ENCODE measurements around the gene CABP7. TPM values are rescaled to one million over a fixed set of nuclear protein-coding genes. Genes with fewer than 3 reads are reported as not detected.

Gene CABP7
- total RNA-seq, 1 donor from 2014 or later = not detected

DNA sequence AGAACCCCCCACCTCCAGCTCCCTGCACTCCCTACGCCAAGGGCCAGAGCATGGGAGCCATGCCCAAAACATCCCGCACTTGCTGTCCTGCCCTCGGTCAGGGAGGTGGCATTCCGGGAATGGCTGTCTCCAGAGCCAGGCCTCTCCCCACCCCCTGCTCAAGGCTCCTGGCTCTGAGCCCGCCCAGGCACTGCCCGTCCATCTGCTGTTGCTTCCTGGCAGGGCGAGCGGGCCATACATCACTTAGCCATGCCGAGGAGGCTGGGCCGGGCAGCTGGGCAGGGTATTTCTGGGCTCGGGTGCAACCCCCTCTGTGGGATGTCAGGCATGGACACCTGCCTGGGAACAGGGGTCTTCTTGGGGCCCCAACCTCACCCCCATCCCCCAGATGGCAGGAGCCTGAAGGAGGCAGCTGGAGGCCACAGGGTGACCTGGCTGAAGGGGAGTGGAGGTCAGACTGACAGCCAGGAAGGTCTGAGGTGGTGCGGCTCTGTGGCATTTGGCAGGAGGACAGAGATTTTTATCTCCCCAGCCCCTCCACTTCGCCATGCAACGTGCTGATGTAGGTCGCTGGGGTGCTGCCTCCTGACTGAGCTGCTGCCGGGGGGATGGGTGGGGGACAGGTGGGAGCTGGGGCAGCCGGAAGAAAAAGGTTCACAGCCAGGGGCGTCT lies 8.7 kb upstream of the CABP7 start:
- peaks cover 3 to 30% (median 15%) of the 10 kb centered on the region in 3 donors for H3K27me3 ChIP-seq (ENCODE audit: control insufficient read depth in 3 of 3, insufficient read depth in 3 of 3, low read length in 3 of 3)
- H3K4me1 ChIP-seq (ENCODE audit: control insufficient read depth in 3 of 3, insufficient read depth in 3 of 3, low read length in 3 of 3) = peaks cover 7 to 16% (median 9%) of the 10 kb centered on the region in 3 donors
- no peak overlapping the region for H3K27ac ChIP-seq (ENCODE audit: low read depth, low read length)
- H3K9ac ChIP-seq (ENCODE audit: low read depth in 1 of 3, low read length in 3 of 3) = no peak overlapping the region
- H3K36me3 ChIP-seq (ENCODE audit: control insufficient read depth in 3 of 3, insufficient read depth in 3 of 3, low read length in 3 of 3) = no peaks in the 10 kb centered on the region
- H3K9me3 ChIP-seq (ENCODE audit: control insufficient read depth in 3 of 3, low read length in 3 of 3) = no peaks in the 10 kb centered on the region
- no peak overlapping the region for H3K4me3 ChIP-seq (ENCODE audit: low read length in 3 of 3)

DNA sequence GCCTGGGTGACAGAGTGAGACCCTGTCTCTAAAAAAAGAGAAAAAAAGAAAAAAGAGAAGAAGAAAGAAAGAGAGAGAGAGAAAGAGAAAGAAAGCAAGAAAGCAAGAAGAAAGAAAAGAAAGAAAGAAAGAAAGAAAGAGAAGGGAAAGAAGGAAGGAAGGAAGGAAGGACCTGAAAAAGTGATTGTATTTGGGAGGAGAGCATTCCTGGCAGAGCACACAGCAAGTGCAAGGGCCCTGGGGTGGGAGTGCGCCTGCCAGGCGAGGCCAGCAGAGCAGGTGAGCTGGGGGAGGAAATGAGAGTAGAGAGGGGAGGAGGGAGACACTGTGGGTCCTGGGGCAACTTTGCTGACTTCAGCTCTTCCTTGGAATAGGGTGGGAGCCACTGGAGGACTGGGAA lies 7.7 kb upstream of the CABP7 start:
- Histone ChIP-seq H3K27me3 (ENCODE audit: control insufficient read depth in 3 of 3, insufficient read depth in 3 of 3, low read length in 3 of 3) (peaks cover 3 to 31% (median 19%) of the 10 kb centered on the region in 3 donors), H3K36me3 (ENCODE audit: control insufficient read depth in 3 of 3, insufficient read depth in 3 of 3, low read length in 3 of 3) (no peaks in the 10 kb centered on the region), H3K4me3 (ENCODE audit: low read length in 3 of 3) (no peak overlapping the region), H3K9me3 (ENCODE audit: control insufficient read depth in 3 of 3, low read length in 3 of 3) (no peaks in the 10 kb centered on the region), H3K9ac (ENCODE audit: low read depth in 1 of 3, low read length in 3 of 3) (no peak overlapping the region), H3K27ac (ENCODE audit: low read depth, low read length) (no peak overlapping the region), H3K4me1 (ENCODE audit: control insufficient read depth in 3 of 3, insufficient read depth in 3 of 3, low read length in 3 of 3) (peaks cover 7 to 16% (median 9%) of the 10 kb centered on the region in 3 donors)

DNA sequence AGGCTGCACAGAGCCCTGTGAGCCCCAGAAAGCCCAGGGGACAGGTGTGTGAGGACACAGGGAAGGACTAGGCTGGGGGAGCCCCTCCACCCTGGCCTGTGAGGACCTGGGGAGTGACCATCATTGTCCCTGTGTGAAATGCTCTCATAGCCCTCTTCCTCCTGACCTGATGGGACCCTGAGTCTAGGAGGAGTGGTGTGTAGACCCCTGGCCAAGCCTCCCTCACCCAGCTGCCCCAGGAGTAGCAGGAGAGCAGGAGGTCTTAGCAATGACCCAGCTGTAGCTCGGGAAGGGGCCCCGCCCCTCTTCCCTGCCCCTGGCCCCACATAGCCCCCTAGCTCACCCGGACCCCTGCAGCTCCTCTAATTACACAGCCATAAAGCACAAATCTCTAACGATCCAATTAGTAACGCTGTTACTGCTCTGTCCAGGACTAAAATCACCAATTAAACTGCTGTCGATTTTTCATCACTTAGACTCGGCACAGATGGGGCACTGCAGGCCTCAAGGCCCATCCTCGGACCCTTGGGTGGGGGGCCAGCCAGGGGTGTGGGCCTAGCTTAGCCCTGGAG lies 6.6 kb upstream of the CABP7 start:
- Histone ChIP-seq H3K27me3 (ENCODE audit: control insufficient read depth in 3 of 3, insufficient read depth in 3 of 3, low read length in 3 of 3) (peaks cover 5 to 34% (median 24%) of the 10 kb centered on the region in 3 donors), H3K27ac (ENCODE audit: low read depth, low read length) (no peak overlapping the region), H3K36me3 (ENCODE audit: control insufficient read depth in 3 of 3, insufficient read depth in 3 of 3, low read length in 3 of 3) (no peaks in the 10 kb centered on the region), H3K9me3 (ENCODE audit: control insufficient read depth in 3 of 3, low read length in 3 of 3) (no peaks in the 10 kb centered on the region), H3K4me3 (ENCODE audit: low read length in 3 of 3) (no peak overlapping the region), H3K9ac (ENCODE audit: low read depth in 1 of 3, low read length in 3 of 3) (no peak overlapping the region), H3K4me1 (ENCODE audit: control insufficient read depth in 3 of 3, insufficient read depth in 3 of 3, low read length in 3 of 3) (peaks cover 7 to 16% (median 9%) of the 10 kb centered on the region in 3 donors)

DNA sequence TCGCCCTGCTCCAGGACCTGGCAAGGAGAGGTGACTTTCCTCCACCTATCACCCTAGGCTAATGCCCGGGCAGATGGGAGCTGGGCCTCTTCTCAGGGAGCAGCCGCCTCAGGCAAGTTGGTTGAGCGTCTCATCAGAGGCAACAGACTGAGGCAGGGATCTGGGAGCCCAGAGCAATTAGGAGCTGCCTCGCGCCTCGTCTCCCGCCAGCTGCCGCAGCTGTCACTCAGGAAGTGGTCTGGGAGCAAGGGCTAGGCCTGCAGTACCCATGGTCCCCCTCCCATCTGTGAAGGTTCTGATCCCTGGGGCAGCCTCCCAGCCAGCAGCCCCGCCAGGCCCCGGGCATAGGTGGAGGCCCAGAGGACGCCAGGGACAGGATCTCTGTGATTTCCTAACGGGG lies 4.6 kb upstream of the CABP7 start:
- Histone ChIP-seq H3K27ac (ENCODE audit: low read depth, low read length) (no peak overlapping the region), H3K27me3 (ENCODE audit: control insufficient read depth in 3 of 3, insufficient read depth in 3 of 3, low read length in 3 of 3) (peaks cover 19 to 44% (median 39%) of the 10 kb centered on the region in 3 donors), H3K36me3 (ENCODE audit: control insufficient read depth in 3 of 3, insufficient read depth in 3 of 3, low read length in 3 of 3) (no peaks in the 10 kb centered on the region), H3K9ac (ENCODE audit: low read depth in 1 of 3, low read length in 3 of 3) (no peak overlapping the region), H3K4me1 (ENCODE audit: control insufficient read depth in 3 of 3, insufficient read depth in 3 of 3, low read length in 3 of 3) (peaks cover 7 to 18% (median 9%) of the 10 kb centered on the region in 3 donors), H3K4me3 (ENCODE audit: low read length in 3 of 3) (no peak overlapping the region), H3K9me3 (ENCODE audit: control insufficient read depth in 3 of 3, low read length in 3 of 3) (no peaks in the 10 kb centered on the region)

DNA sequence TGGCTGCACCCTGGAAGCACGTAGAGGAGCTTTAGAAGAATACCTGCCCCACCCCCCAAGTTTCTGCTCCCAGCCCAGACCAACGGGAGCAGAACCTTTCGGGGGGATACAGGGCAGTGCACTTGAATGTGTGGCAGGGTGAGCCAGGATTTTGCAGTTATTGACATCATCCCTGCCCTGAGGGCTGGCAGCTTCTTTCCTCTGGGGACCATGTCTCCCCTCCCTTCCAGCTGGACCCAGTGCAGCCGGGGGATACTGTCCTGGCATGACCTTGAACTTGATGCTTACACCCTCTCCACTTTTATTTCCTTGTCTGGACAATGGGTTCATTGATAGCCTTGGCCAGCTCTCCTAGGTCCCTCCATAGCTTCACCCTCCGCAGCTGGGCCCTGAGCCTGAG lies 4.1 kb upstream of the CABP7 start:
- no peaks in the 10 kb centered on the region for H3K9me3 ChIP-seq (ENCODE audit: control insufficient read depth in 3 of 3, low read length in 3 of 3)
- no peaks in the 10 kb centered on the region for H3K36me3 ChIP-seq (ENCODE audit: control insufficient read depth in 3 of 3, insufficient read depth in 3 of 3, low read length in 3 of 3)
- H3K4me1 ChIP-seq (ENCODE audit: control insufficient read depth in 3 of 3, insufficient read depth in 3 of 3, low read length in 3 of 3) = peaks cover 4 to 14% (median 6%) of the 10 kb centered on the region in 3 donors
- H3K4me3 ChIP-seq (ENCODE audit: low read length in 3 of 3) = no peak overlapping the region
- H3K27me3 ChIP-seq (ENCODE audit: control insufficient read depth in 3 of 3, insufficient read depth in 3 of 3, low read length in 3 of 3) = peaks cover 20 to 44% (median 41%) of the 10 kb centered on the region in 3 donors
- H3K9ac ChIP-seq (ENCODE audit: low read depth in 1 of 3, low read length in 3 of 3) = no peak overlapping the region
- H3K27ac ChIP-seq (ENCODE audit: low read depth, low read length) = no peak overlapping the region

DNA sequence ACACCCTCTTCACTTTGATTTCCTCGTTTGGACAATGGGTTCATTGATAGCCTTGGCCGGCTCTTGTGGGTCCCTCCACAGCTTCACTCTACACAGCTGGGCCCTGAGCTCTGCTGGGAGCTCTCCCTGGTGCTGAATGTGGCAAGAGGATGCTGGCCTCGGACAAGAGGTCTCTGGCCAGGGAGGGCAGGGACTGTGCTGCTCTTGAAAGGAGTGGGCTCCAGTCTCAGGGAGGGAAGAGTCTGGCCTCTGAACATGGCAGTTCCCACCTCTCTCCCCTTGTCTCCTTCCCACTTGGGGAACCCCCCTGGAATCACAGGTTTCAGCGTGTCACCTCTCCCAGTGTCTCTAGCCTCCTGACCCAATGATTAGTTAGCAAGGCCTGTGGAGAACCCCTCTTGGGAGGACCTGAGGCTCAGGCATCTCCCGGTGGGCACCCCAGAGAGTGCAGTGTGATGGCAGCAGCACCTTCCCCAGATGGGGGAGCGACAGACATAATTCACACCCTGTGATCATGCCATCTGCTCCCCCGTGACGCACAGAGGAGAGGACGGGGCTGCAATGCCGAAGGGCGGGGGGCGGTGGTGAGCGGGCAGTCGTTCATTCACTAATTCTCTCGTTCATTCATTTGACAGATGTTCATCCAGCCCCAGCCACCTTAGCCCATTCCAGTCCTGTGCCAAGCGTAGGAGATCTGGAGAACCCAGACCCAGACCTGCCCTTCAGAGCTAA lies 2.8 kb upstream of the CABP7 start:
- H3K27ac ChIP-seq (ENCODE audit: low read depth, low read length) = no peak overlapping the region
- H3K9me3 ChIP-seq (ENCODE audit: control insufficient read depth in 3 of 3, low read length in 3 of 3) = no peaks in the 10 kb centered on the region
- no peak overlapping the region for H3K9ac ChIP-seq (ENCODE audit: low read depth in 1 of 3, low read length in 3 of 3)
- peaks cover 0 to 4% (median 0%) of the 10 kb centered on the region in 3 donors for H3K4me1 ChIP-seq (ENCODE audit: control insufficient read depth in 3 of 3, insufficient read depth in 3 of 3, low read length in 3 of 3)
- H3K27me3 ChIP-seq (ENCODE audit: control insufficient read depth in 3 of 3, insufficient read depth in 3 of 3, low read length in 3 of 3) = peaks cover 29 to 54% (median 49%) of the 10 kb centered on the region in 3 donors
- H3K4me3 ChIP-seq (ENCODE audit: low read length in 3 of 3) = no peak overlapping the region
- no peaks in the 10 kb centered on the region for H3K36me3 ChIP-seq (ENCODE audit: control insufficient read depth in 3 of 3, insufficient read depth in 3 of 3, low read length in 3 of 3)

DNA sequence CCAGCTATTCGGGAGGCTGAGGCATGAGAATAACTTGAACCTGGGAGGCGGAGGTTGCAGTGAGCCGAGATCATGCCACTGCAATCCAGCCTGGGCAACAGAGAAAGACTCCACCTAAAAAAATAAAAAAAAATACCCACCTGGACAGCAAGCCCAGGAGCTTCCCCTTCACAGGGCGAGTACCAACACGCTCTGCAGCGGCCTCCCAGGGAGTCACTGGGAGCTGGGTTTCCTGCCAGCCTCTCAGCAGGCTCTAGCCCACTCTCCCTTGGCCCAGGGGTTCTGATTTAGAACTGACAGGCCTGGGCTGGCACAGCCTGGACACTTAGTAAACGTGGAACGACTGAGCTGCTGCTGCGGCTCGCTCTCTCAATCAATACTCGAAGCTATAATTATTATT lies 2.0 kb upstream of the CABP7 start:
- H3K27me3 ChIP-seq (ENCODE audit: control insufficient read depth in 3 of 3, insufficient read depth in 3 of 3, low read length in 3 of 3) = peaks cover 26 to 60% (median 55%) of the 10 kb centered on the region in 3 donors
- H3K4me1 ChIP-seq (ENCODE audit: control insufficient read depth in 3 of 3, insufficient read depth in 3 of 3, low read length in 3 of 3) = peaks cover 0 to 4% (median 0%) of the 10 kb centered on the region in 3 donors
- H3K27ac ChIP-seq (ENCODE audit: low read depth, low read length) = no peak overlapping the region

DNA sequence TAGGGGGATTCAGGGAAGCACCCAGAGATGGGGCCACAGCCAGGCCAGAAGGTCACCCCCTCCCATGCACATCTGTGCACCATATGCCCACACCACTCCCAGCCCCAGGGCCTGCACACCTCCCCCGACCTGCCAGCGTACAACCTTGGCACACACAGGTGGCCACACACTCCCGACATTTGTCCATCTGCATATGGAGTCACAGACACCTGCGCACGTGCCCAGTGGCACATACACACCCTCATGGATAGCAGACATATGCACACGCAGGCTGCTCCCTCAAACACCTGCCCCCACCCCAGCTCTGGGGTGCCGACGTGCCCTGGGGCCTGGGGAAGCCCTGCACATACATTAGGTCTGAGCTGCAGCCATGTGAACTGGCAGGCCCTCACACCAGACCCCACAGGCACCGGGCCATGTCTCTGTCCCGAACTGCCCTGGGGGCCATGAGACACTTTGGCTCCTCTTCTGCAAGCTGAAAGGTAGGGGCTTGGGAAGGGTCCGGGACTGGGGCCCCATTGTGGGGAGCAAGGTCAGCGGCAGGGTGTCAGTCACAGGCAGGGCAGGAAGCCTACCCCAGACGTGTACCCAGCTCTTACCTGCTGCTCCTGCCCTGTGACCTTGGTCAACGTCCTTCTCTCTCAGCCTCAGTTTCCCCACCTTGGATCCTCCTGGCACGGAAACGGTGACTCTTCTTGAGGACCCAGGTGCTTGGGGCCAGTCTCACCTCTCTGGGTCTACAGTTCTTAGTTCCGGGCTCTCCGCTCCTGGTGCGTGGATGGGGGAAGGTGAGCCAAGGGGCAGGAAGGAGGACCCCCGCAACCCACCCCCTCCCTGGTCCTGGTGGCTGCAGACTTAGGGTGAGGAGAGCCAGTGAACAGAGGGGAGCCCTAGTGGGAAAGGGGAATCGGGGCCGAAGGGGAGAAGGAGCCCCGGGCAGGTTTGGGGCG lies 579 bp upstream of the CABP7 start:
- Histone ChIP-seq H3K27ac (ENCODE audit: low read depth, low read length) (no peak overlapping the region), H3K9ac (ENCODE audit: low read depth in 1 of 3, low read length in 3 of 3) (no peak overlapping the region), H3K9me3 (ENCODE audit: control insufficient read depth in 3 of 3, low read length in 3 of 3) (no peaks in the 10 kb centered on the region), H3K4me3 (ENCODE audit: low read length in 3 of 3) (no peak overlapping the region), H3K4me1 (ENCODE audit: control insufficient read depth in 3 of 3, insufficient read depth in 3 of 3, low read length in 3 of 3) (peaks cover 0 to 4% (median 0%) of the 10 kb centered on the region in 3 donors), H3K27me3 (ENCODE audit: control insufficient read depth in 3 of 3, insufficient read depth in 3 of 3, low read length in 3 of 3) (peaks cover 26 to 64% (median 49%) of the 10 kb centered on the region in 3 donors), H3K36me3 (ENCODE audit: control insufficient read depth in 3 of 3, insufficient read depth in 3 of 3, low read length in 3 of 3) (no peaks in the 10 kb centered on the region)

More for the DNA sequence above, 2.0 kb upstream of the CABP7 start:
- Histone ChIP-seq H3K4me3 (ENCODE audit: low read length in 3 of 3) (no peak overlapping the region), H3K36me3 (ENCODE audit: control insufficient read depth in 3 of 3, insufficient read depth in 3 of 3, low read length in 3 of 3) (no peaks in the 10 kb centered on the region), H3K9ac (ENCODE audit: low read depth in 1 of 3, low read length in 3 of 3) (no peak overlapping the region), H3K9me3 (ENCODE audit: control insufficient read depth in 3 of 3, low read length in 3 of 3) (no peaks in the 10 kb centered on the region)

DNA sequence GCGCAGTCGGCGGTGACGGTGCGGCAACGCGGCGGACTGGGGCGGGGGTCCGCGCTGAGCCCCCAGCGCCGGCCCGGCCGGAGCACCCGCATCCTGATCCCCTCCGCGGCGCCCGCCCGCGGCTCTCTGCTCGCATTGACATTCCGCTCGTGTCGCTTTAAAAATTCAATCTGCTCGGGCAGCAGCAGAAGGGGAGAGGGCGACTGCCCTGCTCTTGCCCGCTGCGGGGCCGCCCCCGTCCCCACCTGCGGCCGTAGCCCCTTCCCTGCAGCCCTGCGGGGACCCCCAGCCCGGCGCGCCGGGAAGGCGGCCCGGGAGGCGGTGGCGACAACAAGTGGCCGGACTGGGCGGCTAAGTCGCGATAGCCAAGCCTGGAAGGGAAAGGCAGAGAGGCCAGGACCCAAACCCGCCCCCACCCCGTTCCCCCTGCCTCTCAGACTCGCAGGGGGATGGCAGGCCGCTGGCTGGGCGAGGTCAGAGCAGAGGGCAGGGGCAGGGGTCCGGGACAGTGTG lies 1.1 kb downstream of the CABP7 start:
- H3K27ac ChIP-seq (ENCODE audit: low read depth, low read length) = no peak overlapping the region
- H3K9ac ChIP-seq (ENCODE audit: low read depth in 1 of 3, low read length in 3 of 3) = no peak overlapping the region
- no peaks in the 10 kb centered on the region for H3K36me3 ChIP-seq (ENCODE audit: control insufficient read depth in 3 of 3, insufficient read depth in 3 of 3, low read length in 3 of 3)
- peaks cover 0 to 4% (median 0%) of the 10 kb centered on the region in 3 donors for H3K4me1 ChIP-seq (ENCODE audit: control insufficient read depth in 3 of 3, insufficient read depth in 3 of 3, low read length in 3 of 3)
- no peaks in the 10 kb centered on the region for H3K9me3 ChIP-seq (ENCODE audit: control insufficient read depth in 3 of 3, low read length in 3 of 3)
- H3K27me3 ChIP-seq (ENCODE audit: control insufficient read depth in 3 of 3, insufficient read depth in 3 of 3, low read length in 3 of 3) = peaks cover 26 to 53% (median 52%) of the 10 kb centered on the region in 3 donors
- H3K4me3 ChIP-seq (ENCODE audit: low read length in 3 of 3) = no peak overlapping the region
